ENCODE measurements around the gene OPN3. TPM values are rescaled to one million over a fixed set of nuclear protein-coding genes. Genes with fewer than 3 reads are reported as not detected.

OPN3 gene
- total and polyA plus RNA-seq, 2 of the 4 experiments (the other 2 are of a cell fraction), result 16.4 to 21.9 TPM

DNA sequence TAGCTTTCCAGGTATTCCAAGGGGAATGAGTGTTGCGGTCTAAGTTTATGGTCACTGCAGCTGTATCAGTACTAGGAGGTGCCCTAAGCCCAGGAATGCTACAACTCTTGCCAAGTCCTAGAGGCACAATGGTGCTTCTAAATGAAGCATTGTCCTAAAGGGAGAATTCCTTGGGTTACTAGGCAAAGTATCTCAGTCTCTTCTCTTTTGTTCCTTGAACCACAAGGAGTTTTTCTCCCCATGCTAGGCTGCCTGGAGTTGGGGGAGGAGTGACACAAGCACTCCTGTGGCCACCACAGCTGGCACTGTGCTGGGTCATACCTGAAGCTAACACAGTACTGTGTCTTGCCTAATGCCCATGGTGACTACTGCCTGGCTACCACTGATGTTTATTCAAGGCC, 57.2 kb downstream of the OPN3 start:
- Histone ChIP-seq H4K20me1 (ENCODE audit: insufficient read depth, low read length) (no peaks in the 10 kb centered on the region), H3K4me3 (ENCODE audit: insufficient read depth, low read depth, low read length) (no peak overlapping the region), H3K4me2 (ENCODE audit: low read depth, low read length) (no peak overlapping the region), H3K4me1 (ENCODE audit: control insufficient read depth, insufficient read depth, low read length) (no peaks in the 10 kb centered on the region), H2AK5ac (ENCODE audit: low read depth, low read length) (no peak overlapping the region), H2BK120ac (ENCODE audit: low read depth, low read length) (no peak overlapping the region), H3K4ac (ENCODE audit: low read depth, low read length) (no peak overlapping the region), H3K56ac (ENCODE audit: extremely low read depth, insufficient read depth, low read length) (no peak overlapping the region), H2AFZ (replicated peaks; ENCODE audit: low read length, poor library complexity) (no peak overlapping the region), H3K23ac (ENCODE audit: low read depth, low read length) (no peak overlapping the region), H4K91ac (ENCODE audit: insufficient read depth, low read depth, low read length) (no peak overlapping the region), H3K9me3 (ENCODE audit: control insufficient read depth, insufficient read depth, low read length) (no peaks in the 10 kb centered on the region), H4K5ac (ENCODE audit: low read depth, low read length) (no peak overlapping the region), H2AK9ac (replicated peaks; ENCODE audit: low read depth, low read length, poor library complexity) (no peak overlapping the region), H3K27me3 (ENCODE audit: control insufficient read depth, insufficient read depth, low read length) (no peaks in the 10 kb centered on the region), H3K79me1 (ENCODE audit: low read depth in 1 of 2, low read length in 2 of 2) (no peaks in the 10 kb centered on the region), H3K27ac (ENCODE audit: insufficient read depth, low read length) (no peak overlapping the region), H2BK5ac (ENCODE audit: low read depth, low read length, poor library complexity, severe bottlenecking) (no peak overlapping the region), H3K36me3 (ENCODE audit: control insufficient read depth, insufficient read depth, low read length) (no peaks in the 10 kb centered on the region), H4K8ac (ENCODE audit: low read depth in 2 of 2, low read length in 2 of 2) (no peak overlapping the region), H3K14ac (replicated peaks; ENCODE audit: low read depth, low read length) (no peak overlapping the region), H3K18ac (ENCODE audit: low read depth, low read length) (no peak overlapping the region), H3K9ac (ENCODE audit: low read depth, low read length) (no peak overlapping the region), H2BK20ac (ENCODE audit: low read depth, low read length) (no peak overlapping the region), H3K9me1 (ENCODE audit: insufficient read depth, low read length) (no peaks in the 10 kb centered on the region), H2BK15ac (ENCODE audit: low read depth, low read length) (no peak overlapping the region)
- WGBS, 2 experiments (ENCODE audit: extremely low coverage in 2 of 2, insufficient read length in 1 of 2), result no CpG with 5 or more reads among the region's 1 CpG
- DNase-seq (no peak), ATAC-seq (ENCODE audit: low read depth) (no peak)
- dilution Hi-C loops (cut with HindIII; ENCODE audit: low sequenced_read_pairs, unreplicated experiment) (no loop called here), intact Hi-C loops (cut with micrococcal nuclease) (loop anchor here (1.0 kb wide), 1 partner anchor 18 kb away; no protein-coding TSS in a partner anchor), in situ Hi-C loops (cut with MboI; ENCODE audit: low sequenced_read_pairs) (no loop called here)
- ChIA-PET CTCF (interaction anchor here (1.3 kb wide), 1 partner anchor 8 kb away, joined by 7 read pairs; no protein-coding TSS in a partner anchor), POLR2A (ENCODE audit: unreplicated experiment) (no interaction called here)
- TF ChIP-seq MAZ (IDR thresholded peaks at IDR 0.05; ENCODE audit: borderline replicate concordance, low read depth, low read length), result no peak
- TF ChIP-seq CHD1 (IDR thresholded peaks at IDR 0.05; ENCODE audit: low read depth, low read length), result no peak
- no peak for TF ChIP-seq CEBPB (IDR thresholded peaks at IDR 0.05; ENCODE audit: low read depth, low read length)
- no peak for TF ChIP-seq POLR2A (IDR thresholded peaks at IDR 0.05; ENCODE audit: low read depth, low read length)
- TF ChIP-seq RCOR1 (IDR thresholded peaks at IDR 0.05; ENCODE audit: insufficient replicate concordance, low read length), result no peak
- no peak for TF ChIP-seq SMC3 (IDR thresholded peaks at IDR 0.05; ENCODE audit: low read depth, low read length)
- TF ChIP-seq, protein P1, sequence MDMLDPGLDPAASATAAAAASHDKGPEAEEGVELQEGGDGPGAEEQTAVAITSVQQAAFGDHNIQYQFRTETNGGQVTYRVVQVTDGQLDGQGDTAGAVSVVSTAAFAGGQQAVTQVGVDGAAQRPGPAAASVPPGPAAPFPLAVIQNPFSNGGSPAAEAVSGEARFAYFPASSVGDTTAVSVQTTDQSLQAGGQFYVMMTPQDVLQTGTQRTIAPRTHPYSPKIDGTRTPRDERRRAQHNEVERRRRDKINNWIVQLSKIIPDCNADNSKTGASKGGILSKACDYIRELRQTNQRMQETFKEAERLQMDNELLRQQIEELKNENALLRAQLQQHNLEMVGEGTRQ (IDR thresholded peaks at IDR 0.05; ENCODE audit: low read depth, low read length), result no peak
- TF ChIP-seq BHLHE40 (IDR thresholded peaks at IDR 0.05; ENCODE audit: low read depth, low read length), result no peak
- BruUV-seq (replicated peaks), result no TSS peak

Data from IMR-90 (cell line).